Measurements from ENCODE around the gene XPO5.
A peak's percentile ranks its signal among the peaks of the same experiment; 100 is the strongest.
"Not testable (repeated sequence)": the region's sequence is repeated elsewhere in the genome, so short reads cannot be mapped to it uniquely, and the experiment has no call there.

Gene XPO5

DNA sequence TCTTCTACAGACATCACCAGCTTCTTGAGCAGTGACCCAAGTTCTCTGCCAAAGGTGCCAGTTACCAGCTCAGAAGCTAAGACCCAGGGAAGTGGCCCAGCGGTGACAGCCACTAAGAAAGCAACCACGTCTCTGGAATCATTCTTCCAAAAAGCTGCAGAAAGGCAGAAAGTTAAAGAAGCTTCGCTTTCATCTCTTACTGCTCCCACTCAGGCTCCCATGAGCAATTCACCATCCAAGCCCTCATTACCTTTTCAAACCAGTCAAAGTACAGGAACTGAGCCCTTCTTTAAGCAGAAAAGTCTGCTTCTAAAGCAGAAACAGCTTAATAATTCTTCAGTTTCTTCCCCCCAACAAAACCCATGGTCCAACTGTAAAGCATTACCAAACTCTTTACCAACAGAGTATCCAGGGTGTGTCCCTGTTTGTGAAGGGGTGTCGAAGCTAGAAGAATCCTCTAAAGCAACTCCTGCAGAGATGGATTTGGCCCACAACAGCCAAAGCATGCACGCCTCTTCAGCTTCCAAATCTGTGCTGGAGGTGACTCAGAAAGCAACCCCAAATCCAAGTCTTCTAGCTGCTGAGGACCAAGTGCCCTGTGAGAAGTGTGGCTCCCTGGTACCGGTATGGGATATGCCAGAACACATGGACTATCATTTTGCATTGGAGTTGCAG lies 38.0 kb upstream of the XPO5 start:
- no peak overlapping the region for H2AFZ ChIP-seq (ENCODE audit: low read length, unreplicated experiment)
- no peak overlapping the region for H3K27ac ChIP-seq (ENCODE audit: low read depth, low read length)
- H3K4me3 ChIP-seq (ENCODE audit: low read depth, low read length), result no peak overlapping the region
- no peaks in the 10 kb centered on the region for H3K79me2 ChIP-seq (ENCODE audit: control insufficient read depth, insufficient read depth, low read length, unreplicated experiment)
- H3K27me3 ChIP-seq (ENCODE audit: insufficient read depth, low read length), result no peaks in the 10 kb centered on the region
- peaks cover 26% of the 10 kb centered on the region for H3K36me3 ChIP-seq (ENCODE audit: insufficient read depth, low read length)
- H3K4me1 ChIP-seq (ENCODE audit: control insufficient read depth, insufficient read depth, low read length, unreplicated experiment), result peaks cover 8% of the 10 kb centered on the region

GRCh38 chr6:43610431-43610830 lies 34.6 kb upstream of the XPO5 start:
- Histone ChIP-seq H3K27ac (ENCODE audit: low read depth, low read length) (no peak overlapping the region), H3K36me3 (ENCODE audit: insufficient read depth, low read length) (peaks cover 28% of the 10 kb centered on the region), H3K27me3 (ENCODE audit: insufficient read depth, low read length) (no peaks in the 10 kb centered on the region), H2AFZ (ENCODE audit: low read length, unreplicated experiment) (no peak overlapping the region), H3K4me1 (ENCODE audit: control insufficient read depth, insufficient read depth, low read length, unreplicated experiment) (peaks cover 8% of the 10 kb centered on the region), H3K79me2 (ENCODE audit: control insufficient read depth, insufficient read depth, low read length, unreplicated experiment) (peaks cover 2% of the 10 kb centered on the region), H3K4me3 (ENCODE audit: low read depth, low read length) (no peak overlapping the region)

DNA sequence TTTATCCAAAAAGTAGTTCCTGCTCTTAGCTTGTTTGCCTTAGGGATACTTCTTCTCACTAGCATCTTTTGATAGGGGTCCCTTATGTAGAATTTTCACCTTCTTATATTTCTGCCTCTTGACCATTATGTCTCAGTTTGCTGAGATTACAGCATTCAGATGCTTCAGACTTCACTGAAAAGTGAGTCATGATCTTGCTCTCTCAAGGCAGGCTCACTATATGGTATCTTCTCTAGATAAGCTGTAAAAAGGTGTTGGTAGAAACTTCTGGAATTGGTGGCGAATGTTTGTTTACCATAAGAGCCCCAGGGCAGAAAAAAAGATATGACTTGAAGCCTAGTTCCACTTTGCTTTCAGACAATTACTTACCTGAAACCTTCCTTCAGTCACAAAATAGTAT lies 33.6 kb upstream of the XPO5 start:
- peaks cover 2% of the 10 kb centered on the region for H3K79me2 ChIP-seq (ENCODE audit: control insufficient read depth, insufficient read depth, low read length, unreplicated experiment)
- H3K4me3 ChIP-seq (ENCODE audit: low read depth, low read length), result no peak overlapping the region
- no peak overlapping the region for H2AFZ ChIP-seq (ENCODE audit: low read length, unreplicated experiment)
- H3K4me1 ChIP-seq (ENCODE audit: control insufficient read depth, insufficient read depth, low read length, unreplicated experiment), result peaks cover 14% of the 10 kb centered on the region
- H3K27ac ChIP-seq (ENCODE audit: low read depth, low read length), result no peak overlapping the region
- peaks cover 36% of the 10 kb centered on the region for H3K36me3 ChIP-seq (ENCODE audit: insufficient read depth, low read length)
- H3K27me3 ChIP-seq (ENCODE audit: insufficient read depth, low read length), result no peaks in the 10 kb centered on the region

DNA sequence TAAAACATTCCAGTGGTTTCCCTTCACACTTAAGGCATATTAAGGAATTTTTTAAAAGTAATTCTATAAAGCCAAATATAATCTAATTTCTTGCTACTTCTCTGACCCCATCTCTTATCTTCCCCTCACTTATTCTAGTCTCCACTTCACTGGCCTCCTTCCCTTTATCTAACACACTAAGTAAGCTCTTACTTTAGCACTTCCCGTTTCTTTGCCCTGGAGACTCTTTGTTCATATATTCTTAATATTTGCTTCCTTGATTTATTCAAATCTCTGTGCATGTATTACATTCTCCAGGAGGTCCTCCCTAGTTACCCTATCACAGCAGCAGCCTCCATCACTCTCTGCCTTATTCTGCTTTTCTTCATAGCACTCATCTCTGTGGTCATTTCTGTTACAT lies 33.0 kb upstream of the XPO5 start:
- Histone ChIP-seq H3K4me1 (ENCODE audit: control insufficient read depth, insufficient read depth, low read length, unreplicated experiment) (peaks cover 20% of the 10 kb centered on the region), H3K36me3 (ENCODE audit: insufficient read depth, low read length) (peaks cover 31% of the 10 kb centered on the region), H3K27ac (ENCODE audit: low read depth, low read length) (no peak overlapping the region)

DNA sequence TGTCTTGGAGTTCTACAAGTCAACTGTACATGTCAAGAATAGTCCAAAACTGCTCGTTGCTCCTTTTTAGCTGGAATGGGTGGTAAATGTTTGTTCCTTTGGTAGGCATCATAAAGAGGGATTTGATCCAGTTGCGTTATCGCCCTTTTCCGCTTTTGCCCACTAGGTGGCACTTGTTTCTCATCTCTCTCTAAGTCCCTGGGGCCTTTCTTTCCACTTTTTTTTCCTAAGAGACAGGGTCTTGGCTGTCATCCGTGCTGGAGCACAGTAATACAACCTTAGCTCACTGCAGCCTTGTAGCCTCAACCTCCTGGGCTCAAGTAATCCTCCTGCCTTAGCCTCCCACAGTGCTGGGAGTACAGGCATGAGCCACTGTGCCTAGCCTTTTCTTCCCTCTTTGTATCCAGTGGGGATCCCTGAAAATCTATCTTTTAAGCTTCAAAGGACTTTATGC lies 32.5 kb upstream of the XPO5 start:
- H3K27me3 ChIP-seq (ENCODE audit: insufficient read depth, low read length), result no peaks in the 10 kb centered on the region
- H3K36me3 ChIP-seq (ENCODE audit: insufficient read depth, low read length), result peaks cover 26% of the 10 kb centered on the region
- no peak overlapping the region for H2AFZ ChIP-seq (ENCODE audit: low read length, unreplicated experiment)
- H3K27ac ChIP-seq (ENCODE audit: low read depth, low read length), result no peak overlapping the region
- no peak overlapping the region for H3K4me3 ChIP-seq (ENCODE audit: low read depth, low read length)
- peaks cover 2% of the 10 kb centered on the region for H3K79me2 ChIP-seq (ENCODE audit: control insufficient read depth, insufficient read depth, low read length, unreplicated experiment)
- peaks cover 22% of the 10 kb centered on the region for H3K4me1 ChIP-seq (ENCODE audit: control insufficient read depth, insufficient read depth, low read length, unreplicated experiment)

More for the DNA sequence above, 33.0 kb upstream of the XPO5 start:
- Histone ChIP-seq H2AFZ (ENCODE audit: low read length, unreplicated experiment) (no peak overlapping the region), H3K79me2 (ENCODE audit: control insufficient read depth, insufficient read depth, low read length, unreplicated experiment) (peaks cover 2% of the 10 kb centered on the region), H3K4me3 (ENCODE audit: low read depth, low read length) (no peak overlapping the region), H3K27me3 (ENCODE audit: insufficient read depth, low read length) (no peaks in the 10 kb centered on the region)

- peaks cover 2% of the 10 kb centered on the region for H3K79me2 ChIP-seq (ENCODE audit: control insufficient read depth, insufficient read depth, low read length, unreplicated experiment)
- no peak overlapping the region for H2AFZ ChIP-seq (ENCODE audit: low read length, unreplicated experiment)
- peaks cover 23% of the 10 kb centered on the region for H3K36me3 ChIP-seq (ENCODE audit: insufficient read depth, low read length)
- no peak overlapping the region for H3K27ac ChIP-seq (ENCODE audit: low read depth, low read length)
- H3K4me3 ChIP-seq (ENCODE audit: low read depth, low read length), result no peak overlapping the region
- peaks cover 16% of the 10 kb centered on the region for H3K4me1 ChIP-seq (ENCODE audit: control insufficient read depth, insufficient read depth, low read length, unreplicated experiment)
- no peaks in the 10 kb centered on the region for H3K27me3 ChIP-seq (ENCODE audit: insufficient read depth, low read length)
These were observed 30.2 kb upstream of the XPO5 start for GRCh38 chr6:43606019-43606418.

GRCh38 chr6:43604174-43604573 lies 28.3 kb upstream of the XPO5 start:
- peaks cover 14% of the 10 kb centered on the region for H3K36me3 ChIP-seq (ENCODE audit: insufficient read depth, low read length)
- H2AFZ ChIP-seq (ENCODE audit: low read length, unreplicated experiment), result no peak overlapping the region
- peaks cover 2% of the 10 kb centered on the region for H3K79me2 ChIP-seq (ENCODE audit: control insufficient read depth, insufficient read depth, low read length, unreplicated experiment)
- peaks cover 16% of the 10 kb centered on the region for H3K4me1 ChIP-seq (ENCODE audit: control insufficient read depth, insufficient read depth, low read length, unreplicated experiment)
- no peak overlapping the region for H3K4me3 ChIP-seq (ENCODE audit: low read depth, low read length)
- peak overlapping the region; percentile 47 for H3K27ac ChIP-seq (ENCODE audit: low read depth, low read length)
- no peaks in the 10 kb centered on the region for H3K27me3 ChIP-seq (ENCODE audit: insufficient read depth, low read length)

DNA sequence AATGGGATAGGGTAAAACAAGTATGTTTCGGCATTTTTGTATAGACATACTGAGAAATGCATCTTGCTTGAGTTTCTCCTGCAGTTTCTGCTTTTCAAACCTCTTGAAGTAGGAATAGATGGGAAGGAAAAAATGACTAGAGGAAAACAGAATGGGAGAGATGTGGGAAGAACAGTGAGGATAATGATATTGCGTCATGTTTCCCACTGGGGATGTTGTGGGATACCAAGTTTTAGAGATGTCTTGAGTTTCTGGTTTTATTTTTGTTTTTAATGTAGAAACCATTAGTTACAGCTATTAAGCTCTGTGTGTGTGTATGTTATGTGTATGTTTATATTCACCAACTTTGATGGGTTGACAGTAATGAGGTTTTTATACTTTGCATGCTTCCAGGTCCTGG lies 24.8 kb upstream of the XPO5 start:
- Histone ChIP-seq H3K79me2 (ENCODE audit: control insufficient read depth, insufficient read depth, low read length, unreplicated experiment) (no peaks in the 10 kb centered on the region), H3K4me3 (ENCODE audit: low read depth, low read length) (no peak overlapping the region), H3K36me3 (ENCODE audit: insufficient read depth, low read length) (peaks cover 16% of the 10 kb centered on the region; the same call in 1 of the 2 replicates), H2AFZ (ENCODE audit: low read length, unreplicated experiment) (no peak overlapping the region), H3K27ac (ENCODE audit: low read depth, low read length) (no peak overlapping the region), H3K4me1 (ENCODE audit: control insufficient read depth, insufficient read depth, low read length, unreplicated experiment) (peaks cover 16% of the 10 kb centered on the region), H3K27me3 (ENCODE audit: insufficient read depth, low read length) (no peaks in the 10 kb centered on the region)

DNA sequence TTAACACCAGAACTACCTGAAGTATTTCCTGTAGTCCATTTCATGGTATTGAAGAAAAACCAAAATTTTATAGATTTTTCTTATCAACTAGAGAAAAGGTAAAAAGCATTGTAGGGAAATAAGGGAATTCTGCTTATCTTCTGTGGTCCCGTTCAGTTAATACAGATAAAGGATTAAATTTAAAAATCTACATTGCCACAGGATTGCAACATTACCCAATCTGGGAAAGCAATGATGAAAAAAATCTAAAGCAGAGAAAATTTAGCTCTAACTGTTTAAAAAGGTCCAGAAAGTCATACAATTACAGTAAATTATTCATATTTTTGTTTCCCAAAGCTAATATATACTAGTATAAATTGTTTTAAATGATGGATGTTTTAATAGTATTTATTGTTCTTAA lies 18.1 kb upstream of the XPO5 start:
- H3K27ac ChIP-seq (ENCODE audit: low read depth, low read length), result no peak overlapping the region
- peaks cover 16% of the 10 kb centered on the region for H3K36me3 ChIP-seq (ENCODE audit: insufficient read depth, low read length)
- no peak overlapping the region for H2AFZ ChIP-seq (ENCODE audit: low read length, unreplicated experiment)
- H3K79me2 ChIP-seq (ENCODE audit: control insufficient read depth, insufficient read depth, low read length, unreplicated experiment), result peaks cover 5% of the 10 kb centered on the region
- H3K4me1 ChIP-seq (ENCODE audit: control insufficient read depth, insufficient read depth, low read length, unreplicated experiment), result no peaks in the 10 kb centered on the region
- H3K4me3 ChIP-seq (ENCODE audit: low read depth, low read length), result no peak overlapping the region
- no peaks in the 10 kb centered on the region for H3K27me3 ChIP-seq (ENCODE audit: insufficient read depth, low read length)

DNA sequence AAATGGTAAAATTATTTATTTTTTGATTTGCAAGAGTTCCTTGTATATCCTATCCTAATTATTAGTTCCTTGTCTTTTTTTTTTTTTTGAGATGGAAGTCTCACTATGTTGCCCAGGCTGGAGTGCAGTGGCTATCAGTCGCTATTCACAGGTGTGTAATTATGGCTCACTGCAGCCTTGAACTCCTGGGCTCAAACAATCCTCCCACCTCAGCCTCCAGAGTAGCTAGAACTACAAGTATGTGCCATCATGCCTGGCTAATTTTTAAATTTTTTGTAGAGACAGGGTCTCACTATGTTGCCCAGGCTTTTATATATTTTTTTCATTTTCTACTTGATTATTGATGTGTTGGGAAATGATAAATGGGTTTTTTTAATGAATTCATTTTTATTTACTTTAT lies 13.7 kb upstream of the XPO5 start:
- not testable (repeated sequence) for H3K27ac ChIP-seq (ENCODE audit: low read depth, low read length); H3K79me2 ChIP-seq (ENCODE audit: control insufficient read depth, insufficient read depth, low read length, unreplicated experiment); H2AFZ ChIP-seq (ENCODE audit: low read length, unreplicated experiment); H3K27me3 ChIP-seq (ENCODE audit: insufficient read depth, low read length); H3K4me3 ChIP-seq (ENCODE audit: low read depth, low read length); H3K4me1 ChIP-seq (ENCODE audit: control insufficient read depth, insufficient read depth, low read length, unreplicated experiment)
- peaks cover 30% of the 10 kb centered on the region for H3K36me3 ChIP-seq (ENCODE audit: insufficient read depth, low read length)

- no peaks in the 10 kb centered on the region for H3K27me3 ChIP-seq (ENCODE audit: insufficient read depth, low read length)
- H3K27ac ChIP-seq (ENCODE audit: low read depth, low read length), result no peak overlapping the region
- peaks cover 9% of the 10 kb centered on the region for H3K79me2 ChIP-seq (ENCODE audit: control insufficient read depth, insufficient read depth, low read length, unreplicated experiment)
- no peak overlapping the region for H3K4me3 ChIP-seq (ENCODE audit: low read depth, low read length)
- H3K36me3 ChIP-seq (ENCODE audit: insufficient read depth, low read length), result peaks cover 44% of the 10 kb centered on the region
- H2AFZ ChIP-seq (ENCODE audit: low read length, unreplicated experiment), result no peak overlapping the region
- peaks cover 22% of the 10 kb centered on the region for H3K4me1 ChIP-seq (ENCODE audit: control insufficient read depth, insufficient read depth, low read length, unreplicated experiment)
These were observed 12.4 kb upstream of the XPO5 start for GRCh38 chr6:43588194-43588593.

Measured in ACC112 (cell line).